Kidney (tissue), 14 donors: ENCODE data around the gene MATN1. TPM values are rescaled to one million over a fixed set of nuclear protein-coding genes. Genes with fewer than 3 reads are reported as not detected.

Experiments
- DNase-seq, 5 donors: peaks; one replicate each; pipeline ENCODE4 v3.0.0-alpha.2; 2013 to 2020
- FAIRE-seq: peaks from 2 replicates; lab custom pipeline; 2012; peaks lifted over from hg19 to GRCh38; lab: Jason Lieb, UNC
- H3K27ac ChIP-seq, 2 donors: one replicate each; pipeline ENCODE4 v1.7.0; 2013; ENCODE audit warnings: low read depth in 2 of 2, low read length in 2 of 2, inconsistent platforms in 1 of 2
- H3K27me3 ChIP-seq: one replicate; pipeline ENCODE4 v1.7.1; 2013; ENCODE audit warnings: low read length, inconsistent platforms; ENCODE audit not compliant: control insufficient read depth, insufficient read depth
- H3K36me3 ChIP-seq, 3 donors: one replicate each; pipeline versions ENCODE4 v1.7.0 to v1.7.1; 2013; ENCODE audit warnings: low read length in 3 of 3, control low read depth in 1 of 3, inconsistent platforms in 1 of 3; ENCODE audit not compliant: insufficient read depth in 3 of 3, control insufficient read depth in 2 of 3
- H3K4me1 ChIP-seq, 3 donors: one replicate each; pipeline versions ENCODE4 v1.7.0 to v1.7.1; 2013; ENCODE audit warnings: low read length in 3 of 3, inconsistent platforms in 1 of 3, low read depth in 1 of 3; ENCODE audit not compliant: control insufficient read depth in 2 of 3, insufficient read depth in 2 of 3
- H3K4me3 ChIP-seq, 3 donors: one replicate each; pipeline versions ENCODE4 v1.7.0 to v1.8.1; 2013; ENCODE audit warnings: low read length in 3 of 3, control low read depth in 1 of 3, inconsistent platforms in 1 of 3
- H3K9ac ChIP-seq, 3 donors: one replicate each; pipeline versions ENCODE4 v1.7.0 to v1.7.1; 2013; ENCODE audit warnings: low read length in 3 of 3, control low read depth in 1 of 3, inconsistent platforms in 1 of 3
- H3K9me3 ChIP-seq, 3 donors: one replicate each; pipeline versions ENCODE4 v1.7.0 to v1.7.1; 2013; ENCODE audit warnings: low read length in 3 of 3, control low read depth in 1 of 3, inconsistent platforms in 1 of 3; ENCODE audit not compliant: control insufficient read depth in 2 of 3, insufficient read depth in 1 of 3
- intact Hi-C: fragments of 100-400 bp; cut with DNase I; formaldehyde crosslinking; loops from one replicate; pipeline ENCODE4 v1.11.1; 2022
- polyA plus RNA-seq: library from polyadenylated mRNA; stranded (reverse); fragments of 350-450 nt; fragmentation: Illumina TruSeq; extraction: RNeasy Lipid Tissue Mini Kit (QIAGEN cat#74804); gene quantifications from one replicate; pipeline ENCODE4 v1.2.3, GENCODE V29; 2014; ENCODE audit warnings: low read depth, low replicate concordance; ENCODE audit not compliant: insufficient read depth
- total RNA-seq: library from RNA; stranded (reverse); fragmentation: NEBNext Ultra II Directional; extraction: Animal tissue kit (Norgen Biotek cat#: 25700); gene quantifications from one replicate; pipeline ENCODE4 v1.2.1, GENCODE V29; 2021
- TF ChIP-seq, protein P1 (sequence below): IDR thresholded peaks from 3 replicates; pipeline ENCODE4 v1.5.1; 2012; ENCODE audit warnings: mild to moderate bottlenecking, moderate library complexity, borderline replicate concordance; ENCODE audit not compliant: insufficient read depth; ENCODE audit errors: extremely low read depth
- donor health status: control.
- donor health status: control.
- donor health status: control.
- donor health status: control.
- donor health status: control.
- donor health status: DM: yes; HTN: yes; CAD: no.
- donor health status: Normal renal cell carcinoma (clear cell type).

The MATN1 gene
- total and polyA plus RNA-seq, 2 donors from 2014 or later = 0.13 TPM; not detected in 1

DNA sequence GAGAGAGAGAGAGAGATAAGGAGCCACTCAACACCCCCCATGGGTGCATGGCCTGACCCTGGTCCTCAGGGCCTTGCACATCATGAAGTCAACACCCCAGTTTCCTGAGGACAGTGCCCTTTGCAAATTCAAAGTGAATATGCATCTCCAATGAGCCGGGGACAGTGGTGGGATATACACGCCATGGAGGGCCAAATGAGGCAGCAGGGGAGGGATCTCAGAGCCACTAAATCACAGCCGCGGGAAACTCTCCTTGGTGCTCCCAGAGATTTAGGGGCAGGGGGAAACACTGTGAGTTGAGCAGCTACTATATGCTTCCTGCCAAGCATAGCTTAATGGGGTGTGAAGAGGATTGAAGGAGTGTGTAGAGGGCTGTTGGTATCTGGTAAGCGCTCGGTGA, 35.5 kb downstream of the MATN1 start:
- Histone ChIP-seq H3K4me3 (no peak overlapping the region), H3K4me1 (no peaks in the 10 kb centered on the region), H3K27me3 (peaks cover 10% of the 10 kb centered on the region), H3K36me3 (no peaks in the 10 kb centered on the region), H3K9ac (no peak overlapping the region), H3K9me3 (no peaks in the 10 kb centered on the region), H3K27ac (no peak overlapping the region)
- intact Hi-C loops = no loop called here
- no peak for FAIRE-seq
- no peak for DNase-seq
- TF ChIP-seq, protein P1, sequence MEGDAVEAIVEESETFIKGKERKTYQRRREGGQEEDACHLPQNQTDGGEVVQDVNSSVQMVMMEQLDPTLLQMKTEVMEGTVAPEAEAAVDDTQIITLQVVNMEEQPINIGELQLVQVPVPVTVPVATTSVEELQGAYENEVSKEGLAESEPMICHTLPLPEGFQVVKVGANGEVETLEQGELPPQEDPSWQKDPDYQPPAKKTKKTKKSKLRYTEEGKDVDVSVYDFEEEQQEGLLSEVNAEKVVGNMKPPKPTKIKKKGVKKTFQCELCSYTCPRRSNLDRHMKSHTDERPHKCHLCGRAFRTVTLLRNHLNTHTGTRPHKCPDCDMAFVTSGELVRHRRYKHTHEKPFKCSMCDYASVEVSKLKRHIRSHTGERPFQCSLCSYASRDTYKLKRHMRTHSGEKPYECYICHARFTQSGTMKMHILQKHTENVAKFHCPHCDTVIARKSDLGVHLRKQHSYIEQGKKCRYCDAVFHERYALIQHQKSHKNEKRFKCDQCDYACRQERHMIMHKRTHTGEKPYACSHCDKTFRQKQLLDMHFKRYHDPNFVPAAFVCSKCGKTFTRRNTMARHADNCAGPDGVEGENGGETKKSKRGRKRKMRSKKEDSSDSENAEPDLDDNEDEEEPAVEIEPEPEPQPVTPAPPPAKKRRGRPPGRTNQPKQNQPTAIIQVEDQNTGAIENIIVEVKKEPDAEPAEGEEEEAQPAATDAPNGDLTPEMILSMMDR = no peak

DNA sequence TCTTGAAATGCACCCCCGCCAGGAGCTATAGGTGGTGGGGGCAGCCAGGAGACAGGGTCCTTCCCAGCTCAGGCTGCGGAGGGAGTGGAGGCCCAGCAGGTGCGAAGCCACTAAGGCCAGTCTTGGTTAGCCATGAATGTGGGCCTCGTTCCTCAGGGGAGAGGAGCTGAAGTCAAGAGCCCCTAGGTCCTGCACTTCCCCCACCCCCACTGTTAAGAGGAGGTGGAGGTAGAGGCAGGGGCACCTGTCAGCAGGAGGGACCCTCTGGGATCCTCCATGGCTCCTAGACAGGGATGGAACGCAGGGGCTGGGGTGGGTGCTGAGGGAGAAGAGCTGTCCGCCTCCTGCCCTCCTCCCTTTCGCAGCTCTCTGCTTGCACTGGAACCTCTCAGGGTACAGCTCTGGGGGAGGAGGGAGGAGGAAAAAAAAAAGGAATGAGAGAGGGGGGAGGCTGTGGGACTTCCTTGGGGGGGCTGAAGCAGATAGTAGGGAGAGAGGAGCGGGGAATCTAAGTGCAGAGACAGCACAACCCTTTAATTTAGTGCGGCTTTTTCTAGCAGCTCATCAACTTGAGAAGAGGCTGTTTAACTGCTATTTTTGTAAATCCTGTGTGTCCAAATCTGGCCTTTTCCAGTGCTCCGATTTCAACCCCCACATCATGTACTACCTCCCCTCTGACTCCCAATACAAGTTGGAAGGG, 37.0 kb downstream of the MATN1 start:
- Histone ChIP-seq H3K4me3 (peak overlapping the region in 1 of 3 donors; percentile 53), H3K9ac (no peak overlapping the region), H3K4me1 (no peaks in the 10 kb centered on the region), H3K36me3 (no peaks in the 10 kb centered on the region), H3K9me3 (no peaks in the 10 kb centered on the region), H3K27me3 (peaks cover 10% of the 10 kb centered on the region), H3K27ac (no peak overlapping the region)
- TF ChIP-seq, protein P1 = no peak
- FAIRE-seq (no peak), DNase-seq (no peak)
- intact Hi-C loops = no loop called here

DNA sequence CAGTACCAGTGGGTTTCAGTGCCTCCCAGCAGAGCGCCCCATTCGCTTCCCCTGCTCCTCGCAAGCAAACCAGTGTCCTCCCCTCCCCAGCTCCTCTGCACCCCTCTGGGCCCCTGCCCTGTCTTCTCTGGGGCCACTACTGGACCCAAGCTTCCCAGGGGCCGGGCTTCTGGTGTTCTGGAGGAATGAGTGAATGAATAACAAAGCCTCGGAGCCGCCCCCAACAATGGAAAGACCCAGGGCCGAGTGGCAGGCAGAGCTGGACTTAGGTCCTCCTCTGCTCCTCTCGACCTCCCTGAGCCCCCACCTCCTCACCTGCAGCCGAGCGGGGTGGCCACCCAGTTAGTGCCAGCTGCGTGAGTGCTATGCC, 37.6 kb downstream of the MATN1 start:
- Histone ChIP-seq H3K27ac (peak overlapping the region in 1 of 2 donors; percentile 7), H3K9me3 (no peaks in the 10 kb centered on the region), H3K9ac (no peak overlapping the region), H3K27me3 (peaks cover 10% of the 10 kb centered on the region), H3K36me3 (no peaks in the 10 kb centered on the region), H3K4me1 (no peaks in the 10 kb centered on the region), H3K4me3 (peak overlapping the region in 1 of 3 donors; percentile 53)
- FAIRE-seq (no peak), DNase-seq (peak in 1 of 5 donors; percentile 55)
- TF ChIP-seq, protein P1 = no peak
- intact Hi-C loops = no loop called here
